NB4 (cell line): ENCODE measurements around the gene NET1.

ENCODE experiments used
- DNase-seq: peaks from one replicate; pipeline ENCODE4 v3.0.0; 2010; ENCODE audit warnings: low read depth
- H3K4me3 ChIP-seq: one replicate; pipeline ENCODE4 v1.5.1; 2011; ENCODE audit warnings: mild to moderate bottlenecking, low read depth, low read length, moderate library complexity
- MYC ChIP-seq: IDR thresholded peaks from 2 replicates; pipeline ENCODE4 v1.6.1; 2011; ENCODE audit warnings: low read depth, low read length
- POLR2A ChIP-seq: IDR thresholded peaks from 2 replicates; pipeline ENCODE4 v1.6.1; 2011; ENCODE audit warnings: mild to moderate bottlenecking; ENCODE audit not compliant: insufficient read length; ENCODE audit errors: extremely low read depth
- TF ChIP-seq, protein P1 (sequence below): IDR thresholded peaks from one replicate; pipeline ENCODE4 v1.5.1; 2012; ENCODE audit warnings: low read depth, low read length
- TF ChIP-seq, protein P2 (sequence below): IDR thresholded peaks from 2 replicates; pipeline ENCODE4 v1.6.1; 2011; ENCODE audit warnings: low read depth, low read length

Gene NET1

DNA sequence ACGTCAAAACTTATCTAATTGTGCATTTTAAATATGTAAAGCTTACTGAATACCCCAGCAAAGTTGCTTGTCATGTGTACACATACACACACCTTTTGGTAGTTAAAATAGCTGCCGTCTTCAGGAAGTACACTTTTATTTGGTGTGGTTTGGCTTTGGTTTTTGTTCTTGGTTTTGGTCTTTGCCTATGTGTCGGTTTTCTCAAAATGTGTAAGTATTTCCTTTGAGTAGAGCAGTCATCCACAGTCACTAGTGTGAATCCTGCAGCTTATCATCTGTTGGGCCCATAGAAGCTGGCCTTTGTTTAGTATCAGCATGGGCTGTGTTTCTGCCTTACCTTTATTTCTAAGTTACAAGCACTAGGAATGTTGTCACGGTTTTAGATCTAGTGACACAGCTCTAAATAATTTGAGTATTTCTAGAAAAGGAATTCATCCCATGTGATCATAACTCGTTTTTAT is 35.3 kb downstream of the NET1 start:
- peak; percentile 7 for DNase-seq
- no peak for TF ChIP-seq POLR2A
- TF ChIP-seq, protein P1, sequence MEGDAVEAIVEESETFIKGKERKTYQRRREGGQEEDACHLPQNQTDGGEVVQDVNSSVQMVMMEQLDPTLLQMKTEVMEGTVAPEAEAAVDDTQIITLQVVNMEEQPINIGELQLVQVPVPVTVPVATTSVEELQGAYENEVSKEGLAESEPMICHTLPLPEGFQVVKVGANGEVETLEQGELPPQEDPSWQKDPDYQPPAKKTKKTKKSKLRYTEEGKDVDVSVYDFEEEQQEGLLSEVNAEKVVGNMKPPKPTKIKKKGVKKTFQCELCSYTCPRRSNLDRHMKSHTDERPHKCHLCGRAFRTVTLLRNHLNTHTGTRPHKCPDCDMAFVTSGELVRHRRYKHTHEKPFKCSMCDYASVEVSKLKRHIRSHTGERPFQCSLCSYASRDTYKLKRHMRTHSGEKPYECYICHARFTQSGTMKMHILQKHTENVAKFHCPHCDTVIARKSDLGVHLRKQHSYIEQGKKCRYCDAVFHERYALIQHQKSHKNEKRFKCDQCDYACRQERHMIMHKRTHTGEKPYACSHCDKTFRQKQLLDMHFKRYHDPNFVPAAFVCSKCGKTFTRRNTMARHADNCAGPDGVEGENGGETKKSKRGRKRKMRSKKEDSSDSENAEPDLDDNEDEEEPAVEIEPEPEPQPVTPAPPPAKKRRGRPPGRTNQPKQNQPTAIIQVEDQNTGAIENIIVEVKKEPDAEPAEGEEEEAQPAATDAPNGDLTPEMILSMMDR: no peak
- TF ChIP-seq MYC: no peak
- TF ChIP-seq, protein P2, sequence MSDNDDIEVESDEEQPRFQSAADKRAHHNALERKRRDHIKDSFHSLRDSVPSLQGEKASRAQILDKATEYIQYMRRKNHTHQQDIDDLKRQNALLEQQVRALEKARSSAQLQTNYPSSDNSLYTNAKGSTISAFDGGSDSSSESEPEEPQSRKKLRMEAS: no peak
- peak overlapping the region; percentile 69 for H3K4me3 ChIP-seq

DNA sequence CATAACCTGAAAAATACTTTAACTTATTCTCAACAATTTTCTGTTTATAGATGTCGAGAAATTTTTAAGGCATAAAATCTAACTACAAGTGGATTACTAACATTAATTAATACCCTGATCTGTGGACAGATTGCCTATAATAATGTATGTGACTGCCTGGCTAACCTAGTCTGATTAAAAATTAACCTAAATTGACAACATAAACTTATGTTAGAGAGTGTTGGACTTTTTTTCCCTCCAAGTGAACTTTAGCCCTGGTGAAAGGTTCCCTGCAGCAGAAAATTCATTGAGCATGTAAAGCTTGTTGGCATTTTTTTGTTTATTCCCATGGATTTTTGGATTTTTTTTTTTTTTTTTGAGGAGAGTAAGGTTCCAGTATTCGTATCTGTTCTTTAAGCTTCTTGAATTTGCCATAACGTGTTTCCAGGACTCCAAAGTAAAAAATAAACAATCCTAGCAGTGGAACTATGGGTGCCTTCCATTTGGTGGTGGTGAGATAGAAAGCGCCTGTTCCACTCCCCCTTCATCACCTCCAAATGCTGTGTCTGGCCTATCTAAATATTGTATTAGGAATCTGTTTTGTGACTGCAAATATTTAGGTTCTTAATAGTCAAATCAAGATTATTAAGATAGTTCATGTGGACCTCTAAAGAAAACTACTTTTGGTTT is 36.1 kb downstream of the NET1 start:
- H3K4me3 ChIP-seq: no peak overlapping the region
- no peak for TF ChIP-seq POLR2A
- TF ChIP-seq, protein P1: no peak
- TF ChIP-seq MYC: no peak
- TF ChIP-seq, protein P2: no peak
- DNase-seq: no peak

DNA sequence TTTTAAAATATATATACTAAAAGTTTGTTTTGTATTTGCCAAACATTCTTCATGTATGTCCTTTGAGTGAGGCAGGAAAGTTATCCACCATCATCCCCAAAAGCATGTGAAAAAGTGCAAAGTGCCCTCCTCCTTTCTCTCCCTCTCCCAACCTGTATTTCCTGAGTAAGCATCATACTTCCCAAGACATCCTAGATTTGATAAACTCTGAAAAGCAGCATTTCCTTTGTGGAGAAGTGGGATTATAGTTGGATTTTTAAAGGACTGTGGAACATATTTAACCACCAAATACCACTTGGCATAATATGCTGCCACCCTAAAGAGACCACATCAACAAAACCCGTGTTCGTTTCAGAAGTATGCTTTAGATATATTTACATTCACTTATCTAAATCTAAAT is 36.9 kb downstream of the NET1 start:
- TF ChIP-seq MYC: no peak
- TF ChIP-seq, protein P2: no peak
- TF ChIP-seq, protein P1: no peak
- TF ChIP-seq POLR2A: no peak
- no peak for DNase-seq
- no peak overlapping the region for H3K4me3 ChIP-seq

DNA sequence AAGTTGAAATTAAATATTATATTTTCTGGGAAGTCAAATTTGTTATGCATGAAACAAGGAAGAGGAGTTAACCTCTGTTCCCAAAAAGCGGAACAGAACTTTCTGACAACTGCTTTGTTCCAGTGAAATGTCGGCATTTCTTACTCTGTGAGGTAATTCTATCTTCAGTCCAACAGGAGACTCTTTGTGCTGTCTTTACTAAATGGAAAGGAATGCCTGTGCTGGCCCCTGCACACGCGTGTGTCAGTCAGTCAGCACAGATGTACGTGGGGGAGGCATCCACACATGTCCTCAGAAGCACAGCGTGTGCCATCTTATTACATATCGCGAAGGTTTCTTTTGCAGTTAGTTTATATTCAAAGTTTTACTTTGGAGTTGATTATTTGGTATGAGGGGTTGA is 37.5 kb downstream of the NET1 start:
- no peak overlapping the region for H3K4me3 ChIP-seq
- DNase-seq: no peak
- TF ChIP-seq, protein P1: no peak
- TF ChIP-seq MYC (no peak), POLR2A (no peak)
- TF ChIP-seq, protein P2: no peak

DNA sequence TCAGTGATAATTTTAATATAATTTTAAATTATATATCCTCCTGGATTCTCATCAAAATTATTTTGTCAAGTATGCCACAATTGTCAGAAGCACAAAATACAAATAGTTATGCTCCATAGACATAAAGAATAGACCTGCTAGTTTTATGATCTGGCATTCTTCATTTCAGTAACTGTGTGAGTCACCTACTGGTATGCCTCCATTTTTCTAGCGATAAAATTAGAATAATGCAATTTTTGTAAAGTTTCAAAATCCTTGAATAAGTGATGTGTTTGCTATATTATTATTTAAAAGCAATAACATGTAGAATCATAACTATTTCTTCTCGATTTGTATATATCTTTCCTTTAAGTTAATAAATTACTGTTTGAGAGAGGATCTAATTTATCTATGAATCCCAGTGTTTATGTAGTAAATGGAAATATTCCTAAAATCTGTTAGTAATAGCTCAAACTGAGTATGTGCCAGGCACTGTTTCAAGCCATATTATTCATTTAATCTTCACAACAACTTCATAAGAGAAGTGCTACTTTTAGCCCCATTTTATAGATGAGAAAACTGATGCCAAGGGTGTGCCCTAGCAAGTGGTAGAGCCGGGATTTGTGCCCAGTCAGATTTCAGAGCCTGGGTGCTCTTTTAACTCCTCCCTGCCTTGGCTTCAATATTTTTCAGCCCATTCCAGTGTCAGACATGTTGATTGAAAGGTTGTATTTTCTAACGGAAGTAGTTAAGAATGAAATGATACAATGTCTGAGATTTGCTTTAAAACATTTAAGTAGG is 38.4 kb downstream of the NET1 start:
- H3K4me3 ChIP-seq: no peak overlapping the region
- TF ChIP-seq MYC: no peak
- TF ChIP-seq POLR2A: no peak
- TF ChIP-seq, protein P2: no peak
- TF ChIP-seq, protein P1: no peak
- no peak for DNase-seq
